ENCODE measurements around the gene ZNF385D.

DNA sequence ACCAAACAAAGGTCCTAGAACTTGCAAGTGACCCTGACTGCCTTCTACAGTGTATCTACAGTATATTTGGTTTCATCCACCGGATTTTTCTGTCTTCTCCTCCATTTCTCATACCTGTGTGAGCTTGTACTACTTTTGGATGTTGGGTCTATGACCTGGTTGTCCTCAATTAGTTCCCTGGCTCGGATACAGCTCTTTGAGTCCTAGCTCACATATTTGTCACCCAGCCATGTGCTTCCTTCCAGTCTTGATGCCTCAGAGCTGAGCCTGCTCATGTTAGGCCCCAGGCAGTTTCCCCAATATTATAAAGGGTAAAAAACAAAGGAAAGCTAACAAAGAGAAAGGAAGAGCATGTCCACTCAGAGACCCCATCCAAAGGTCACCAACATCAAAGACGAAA, 28.2 kb downstream of the ZNF385D start:
- TF ChIP-seq, protein P1, sequence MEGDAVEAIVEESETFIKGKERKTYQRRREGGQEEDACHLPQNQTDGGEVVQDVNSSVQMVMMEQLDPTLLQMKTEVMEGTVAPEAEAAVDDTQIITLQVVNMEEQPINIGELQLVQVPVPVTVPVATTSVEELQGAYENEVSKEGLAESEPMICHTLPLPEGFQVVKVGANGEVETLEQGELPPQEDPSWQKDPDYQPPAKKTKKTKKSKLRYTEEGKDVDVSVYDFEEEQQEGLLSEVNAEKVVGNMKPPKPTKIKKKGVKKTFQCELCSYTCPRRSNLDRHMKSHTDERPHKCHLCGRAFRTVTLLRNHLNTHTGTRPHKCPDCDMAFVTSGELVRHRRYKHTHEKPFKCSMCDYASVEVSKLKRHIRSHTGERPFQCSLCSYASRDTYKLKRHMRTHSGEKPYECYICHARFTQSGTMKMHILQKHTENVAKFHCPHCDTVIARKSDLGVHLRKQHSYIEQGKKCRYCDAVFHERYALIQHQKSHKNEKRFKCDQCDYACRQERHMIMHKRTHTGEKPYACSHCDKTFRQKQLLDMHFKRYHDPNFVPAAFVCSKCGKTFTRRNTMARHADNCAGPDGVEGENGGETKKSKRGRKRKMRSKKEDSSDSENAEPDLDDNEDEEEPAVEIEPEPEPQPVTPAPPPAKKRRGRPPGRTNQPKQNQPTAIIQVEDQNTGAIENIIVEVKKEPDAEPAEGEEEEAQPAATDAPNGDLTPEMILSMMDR (conservative IDR thresholded peaks at IDR 0.05): no peak
- no peak for TF ChIP-seq EZH2 (IDR thresholded peaks at IDR 0.05; ENCODE audit: low read depth)

Measured in PC-9 (cell line).